ENCODE measurements around the gene RIC8B.
"Not testable (repeated sequence)": the region's sequence is repeated elsewhere in the genome, so short reads cannot be mapped to it uniquely, and the experiment has no call there.

Gene RIC8B

GRCh38 chr12:106774005-106774807 is at the start of gene RIC8B:
TSS of gene RIC8B (plus strand) at chr12:106774682. CDS start at chr12:106774746, 64 bp downstream.
- H3K9me3 ChIP-seq (replicated peaks; ENCODE audit: insufficient read depth, low read length), result no peaks in the 10 kb centered on the region
- peak within 1 kb of the TSS; percentile 54; the same call in 1 of the 2 replicates for H3K27ac ChIP-seq (ENCODE audit: low read length)
- peak within 1 kb of the TSS; percentile 76 for H3K4me3 ChIP-seq (ENCODE audit: low read length)
- H2AFZ ChIP-seq (ENCODE audit: low read length), result peak within 1 kb of the TSS; percentile 86
- no peaks in the 10 kb centered on the region for H3F3A ChIP-seq (ENCODE audit: insufficient read depth, low read length)
- peak; percentile 94 for DNase-seq
- TF ChIP-seq EZH2phosphoT487 (IDR thresholded peaks at IDR 0.05; ENCODE audit: low read length) (no peak), CTCF (IDR thresholded peaks at IDR 0.05; ENCODE audit: low read length) (peak; percentile 10), EZH2 (optimal IDR thresholded peaks at IDR 0.05; ENCODE audit: low read depth, low read length) (no peak)
- H4K20me1 ChIP-seq (ENCODE audit: insufficient read depth, low read length), result no peaks in the 10 kb centered on the region
- peak within 1 kb of the TSS; percentile 79 for H3K4me2 ChIP-seq (ENCODE audit: low read depth, low read length)
- H3K79me2 ChIP-seq (ENCODE audit: low read length), result peaks cover 44% of the 10 kb centered on the region
- H3K36me3 ChIP-seq (replicated peaks; ENCODE audit: insufficient read depth, low read length), result no peaks in the 10 kb centered on the region
- H3K27me3 ChIP-seq (replicated peaks; ENCODE audit: insufficient read depth, low read length), result no peaks in the 10 kb centered on the region
- H3K9me2 ChIP-seq (replicated peaks; ENCODE audit: insufficient read depth, low read length), result no peaks in the 10 kb centered on the region
- H3K4me1 ChIP-seq (ENCODE audit: low read length), result 0 out of 2 replicates have a peak, but pooled peaks cover 8% of the 10 kb centered on the region
- H3K9ac ChIP-seq (ENCODE audit: low read length), result peak within 1 kb of the TSS; percentile 62

GRCh38 chr12:106724934-106725333 is 49.5 kb upstream of the RIC8B start:
- no peak overlapping the region for H3K27ac ChIP-seq (ENCODE audit: low read length)
- H3K36me3 ChIP-seq (replicated peaks; ENCODE audit: insufficient read depth, low read length), result no peaks in the 10 kb centered on the region
- H3K4me2 ChIP-seq (ENCODE audit: low read depth, low read length), result no peak overlapping the region
- H3K79me2 ChIP-seq (ENCODE audit: low read length), result no peaks in the 10 kb centered on the region
- DNase-seq, result no peak
- no peaks in the 10 kb centered on the region for H3K9me2 ChIP-seq (replicated peaks; ENCODE audit: insufficient read depth, low read length)
- H3F3A ChIP-seq (ENCODE audit: insufficient read depth, low read length), result no peaks in the 10 kb centered on the region
- no peaks in the 10 kb centered on the region for H4K20me1 ChIP-seq (ENCODE audit: insufficient read depth, low read length)
- TF ChIP-seq EZH2phosphoT487 (IDR thresholded peaks at IDR 0.05; ENCODE audit: low read length) (no peak), CTCF (IDR thresholded peaks at IDR 0.05; ENCODE audit: low read length) (no peak), EZH2 (optimal IDR thresholded peaks at IDR 0.05; ENCODE audit: low read depth, low read length) (no peak)
- no peak overlapping the region for H3K9ac ChIP-seq (ENCODE audit: low read length)
- H3K4me1 ChIP-seq (ENCODE audit: low read length), result no peaks in the 10 kb centered on the region
- H3K9me3 ChIP-seq (replicated peaks; ENCODE audit: insufficient read depth, low read length), result no peaks in the 10 kb centered on the region
- no peaks in the 10 kb centered on the region for H3K27me3 ChIP-seq (replicated peaks; ENCODE audit: insufficient read depth, low read length)
- H2AFZ ChIP-seq (ENCODE audit: low read length), result no peak overlapping the region
- no peak overlapping the region for H3K4me3 ChIP-seq (ENCODE audit: low read length)

- not testable (repeated sequence) for H3K9ac ChIP-seq (ENCODE audit: low read length); H3K27me3 ChIP-seq (replicated peaks; ENCODE audit: insufficient read depth, low read length); DNase-seq; H2AFZ ChIP-seq (ENCODE audit: low read length); H3K27ac ChIP-seq (ENCODE audit: low read length); H3K4me3 ChIP-seq (ENCODE audit: low read length); H3K9me3 ChIP-seq (replicated peaks; ENCODE audit: insufficient read depth, low read length); H3F3A ChIP-seq (ENCODE audit: insufficient read depth, low read length); H3K36me3 ChIP-seq (replicated peaks; ENCODE audit: insufficient read depth, low read length); H3K79me2 ChIP-seq (ENCODE audit: low read length); H3K4me2 ChIP-seq (ENCODE audit: low read depth, low read length); H4K20me1 ChIP-seq (ENCODE audit: insufficient read depth, low read length); H3K4me1 ChIP-seq (ENCODE audit: low read length); H3K9me2 ChIP-seq (replicated peaks; ENCODE audit: insufficient read depth, low read length)
These were observed 47.8 kb upstream of the RIC8B start for GRCh38 chr12:106726603-106727202.

- no peak for TF ChIP-seq EZH2 (optimal IDR thresholded peaks at IDR 0.05; ENCODE audit: low read depth, low read length)
- TF ChIP-seq CTCF (IDR thresholded peaks at IDR 0.05; ENCODE audit: low read length), result no peak
- no peak for TF ChIP-seq EZH2phosphoT487 (IDR thresholded peaks at IDR 0.05; ENCODE audit: low read length)
- H3K27me3 ChIP-seq (replicated peaks; ENCODE audit: insufficient read depth, low read length), result no peaks in the 10 kb centered on the region
These were observed 44.9 kb upstream of the RIC8B start for GRCh38 chr12:106729611-106730010.

More at GRCh38 chr12:106729611-106730010, 44.9 kb upstream of the RIC8B start:
- no peak overlapping the region for H3K9ac ChIP-seq (ENCODE audit: low read length)
- no peaks in the 10 kb centered on the region for H4K20me1 ChIP-seq (ENCODE audit: insufficient read depth, low read length)
- H3F3A ChIP-seq (ENCODE audit: insufficient read depth, low read length), result no peaks in the 10 kb centered on the region
- DNase-seq, result no peak
- H2AFZ ChIP-seq (ENCODE audit: low read length), result no peak overlapping the region
- H3K36me3 ChIP-seq (replicated peaks; ENCODE audit: insufficient read depth, low read length), result no peaks in the 10 kb centered on the region
- H3K9me3 ChIP-seq (replicated peaks; ENCODE audit: insufficient read depth, low read length), result no peaks in the 10 kb centered on the region
- no peaks in the 10 kb centered on the region for H3K9me2 ChIP-seq (replicated peaks; ENCODE audit: insufficient read depth, low read length)
- H3K27ac ChIP-seq (ENCODE audit: low read length), result no peak overlapping the region
- no peak overlapping the region for H3K4me2 ChIP-seq (ENCODE audit: low read depth, low read length)
- no peaks in the 10 kb centered on the region for H3K4me1 ChIP-seq (ENCODE audit: low read length)
- H3K79me2 ChIP-seq (ENCODE audit: low read length), result no peaks in the 10 kb centered on the region
- no peak overlapping the region for H3K4me3 ChIP-seq (ENCODE audit: low read length)

Measured in MM.1S (cell line).